Ramos (cell line): ENCODE data around the gene LIPH.
"Not testable (repeated sequence)": the region's sequence is repeated elsewhere in the genome, so short reads cannot be mapped to it uniquely, and the experiment has no call there.

Experiments used
- in situ Hi-C: fragments of 300-500 bp; cut with MboI; formaldehyde crosslinking; loops from one replicate; pipeline ENCODE4 v1.14.3; 2022; ENCODE audit warnings: low sequenced_read_pairs; ENCODE audit not compliant: unreplicated experiment

Gene LIPH

GRCh38 chr3:185498503-185499396 lies 53.6 kb downstream of the LIPH start, which contains the start of gene TMEM41A:
TMEM41A (minus strand) TSS chr3:185499035; CDS start chr3:185498961, 74 bp downstream.
- in situ Hi-C loops, result no loop called here

GRCh38 chr3:185490241-185490640 lies 62.1 kb downstream of the LIPH start:
- in situ Hi-C loops, result no loop called here

- in situ Hi-C loops, result no loop called here
Measured at GRCh38 chr3:185489462-185489861, 62.9 kb downstream of the LIPH start.

GRCh38 chr3:185488465-185488864 lies 63.9 kb downstream of the LIPH start:
- in situ Hi-C loops, result no loop called here

- in situ Hi-C loops, result no loop called here
Measured at GRCh38 chr3:185486394-185486793, 66.0 kb downstream of the LIPH start.

- in situ Hi-C loops, result no loop called here
Measured at GRCh38 chr3:185484296-185484695, 68.1 kb downstream of the LIPH start.

GRCh38 chr3:185479373-185479945 lies 72.9 kb downstream of the LIPH start:
- in situ Hi-C loops, result no loop called here

- in situ Hi-C loops, result no loop called here
Measured at GRCh38 chr3:185477316-185477715, 75.1 kb downstream of the LIPH start.

- in situ Hi-C loops, result not testable (repeated sequence)
Measured at GRCh38 chr3:185474922-185475321, 77.5 kb downstream of the LIPH start.

GRCh38 chr3:185473290-185473815 lies 79.0 kb downstream of the LIPH start:
- in situ Hi-C loops, result no loop called here

- in situ Hi-C loops, result no loop called here
Measured at GRCh38 chr3:185470323-185470722, 82.1 kb downstream of the LIPH start.

- in situ Hi-C loops, result no loop called here
Measured at GRCh38 chr3:185469542-185469941, 82.8 kb downstream of the LIPH start.

GRCh38 chr3:185466123-185466522 lies 86.3 kb downstream of the LIPH start:
- in situ Hi-C loops, result not testable (repeated sequence)

- in situ Hi-C loops, result no loop called here
Measured at GRCh38 chr3:185465471-185465870, 86.9 kb downstream of the LIPH start.

GRCh38 chr3:185460719-185461350 lies 91.6 kb downstream of the LIPH start:
- in situ Hi-C loops, result no loop called here

GRCh38 chr3:185460309-185460708 lies 92.1 kb downstream of the LIPH start:
- in situ Hi-C loops, result no loop called here

- in situ Hi-C loops, result no loop called here
Measured at GRCh38 chr3:185457376-185457775, 95.0 kb downstream of the LIPH start.
